HG02885 (cell line): ENCODE results near the gene C1D.
"Not testable (repeated sequence)": the region's sequence is repeated elsewhere in the genome, so short reads cannot be mapped to it uniquely, and the experiment has no call there.

Experiments
- ATAC-seq: cut with Tn5 transposase; IDR thresholded peaks from one replicate; pipeline ENCODE4 v1.9.1; 2021; ENCODE audit warnings: mild to moderate bottlenecking; ENCODE audit not compliant: unreplicated experiment, poor library complexity

C1D gene

GRCh38 chr2:68018727-68019126 is 44.1 kb downstream of the C1D start:
- ATAC-seq = no peak

GRCh38 chr2:68009526-68009925 is 53.3 kb downstream of the C1D start:
- no peak for ATAC-seq

GRCh38 chr2:68000170-68000825 is 62.5 kb downstream of the C1D start:
- ATAC-seq = no peak

GRCh38 chr2:67999332-67999731 is 63.5 kb downstream of the C1D start:
- no peak for ATAC-seq

- ATAC-seq = no peak
These were observed 64.9 kb downstream of the C1D start for GRCh38 chr2:67997903-67998302.

- no peak for ATAC-seq
These were observed 65.3 kb downstream of the C1D start for GRCh38 chr2:67997528-67997900.

- ATAC-seq = no peak
These were observed 65.9 kb downstream of the C1D start for GRCh38 chr2:67996772-67997527.

GRCh38 chr2:67994716-67995115 is 68.1 kb downstream of the C1D start:
- no peak for ATAC-seq

GRCh38 chr2:67994069-67994468 is 68.7 kb downstream of the C1D start:
- not testable (repeated sequence) for ATAC-seq

- no peak for ATAC-seq
These were observed 69.5 kb downstream of the C1D start for GRCh38 chr2:67993329-67993728.

GRCh38 chr2:67991456-67991855 is 71.3 kb downstream of the C1D start:
- ATAC-seq = no peak
